ENCODE results near the gene MAN1A1. TPM values are rescaled to one million over a fixed set of nuclear protein-coding genes. Genes with fewer than 3 reads are reported as not detected.

MAN1A1 gene
- total and polyA plus RNA-seq, 2 of the 8 experiments (the other 6 are each of a cell fraction or from before 2014, with no cell fraction given), result 1.8 to 5.4 TPM

- TF ChIP-seq CHD7 (IDR thresholded peaks at IDR 0.05; ENCODE audit: insufficient replicate concordance, low read length), result no peak
- no peak for TF ChIP-seq POLR2A (IDR thresholded peaks at IDR 0.05; ENCODE audit: control extremely low read depth in 1 of 2, low read depth in 2 of 2, low read length in 2 of 2)
- no peak for TF ChIP-seq CBX5 (IDR thresholded peaks at IDR 0.05; ENCODE audit: low read depth, low read length)
- no peak for TF ChIP-seq BRCA1 (IDR thresholded peaks at IDR 0.05; ENCODE audit: low read depth, low read length)
Observed at GRCh38 chr6:119200512-119201175, 148.9 kb downstream of the MAN1A1 start (continued).
